IMR-90 (cell line): Measurements from ENCODE around the gene ARAP2. TPM values are rescaled to one million over a fixed set of nuclear protein-coding genes. Genes with fewer than 3 reads are reported as not detected.

ENCODE experiments used
- ATAC-seq: fragments of 200-7000 bp; cut with Tn5 transposase; 2 replicates; pipeline ENCODE4 v1.9.1; 2020; ENCODE audit warnings: low read depth, mild to moderate bottlenecking, moderate library complexity
- BruUV-seq: library from RNA; stranded (reverse); fragments of 400-500 nt; replicated peaks from 2 replicates; lab custom pipeline; 2021; lab: Mats Ljungman, UMichigan
- CTCF ChIA-PET: fragments of 300-600 bp; formaldehyde crosslinking; extraction: SDS; loops from one replicate; lab custom pipeline; 2021; ENCODE audit warnings: antibody characterized with exemption; lab: Yijun Ruan, JAX
- POLR2A ChIA-PET: fragments of 300-600 bp; sonication (Branson Sonifier 250); formaldehyde crosslinking; loops from one replicate; lab custom pipeline; 2022; ENCODE audit warnings: antibody characterized with exemption; ENCODE audit not compliant: unreplicated experiment; lab: Charles Lee
- DNase-seq: peaks from one replicate; pipeline ENCODE4 v3.0.0; 2013
- H2AFZ ChIP-seq: replicated peaks from 2 replicates; pipeline ENCODE3; 2013; ENCODE audit warnings: low read length, mild to moderate bottlenecking; ENCODE audit not compliant: poor library complexity
- H2AK5ac ChIP-seq: 2 replicates; pipeline ENCODE4 v1.6.1; 2013; ENCODE audit warnings: low read depth, low read length, inconsistent platforms
- H2AK9ac ChIP-seq: replicated peaks from 2 replicates; pipeline ENCODE3; 2013; ENCODE audit warnings: mild to moderate bottlenecking, low read depth, low read length, moderate library complexity; ENCODE audit not compliant: poor library complexity
- H2BK120ac ChIP-seq: 2 replicates; pipeline ENCODE4 v1.6.1; 2013; ENCODE audit warnings: low read depth, low read length, inconsistent platforms
- H2BK15ac ChIP-seq: 3 replicates; pipeline ENCODE4 v1.6.1; 2013; ENCODE audit warnings: low read depth, low read length, inconsistent platforms
- H2BK20ac ChIP-seq: 2 replicates; pipeline ENCODE4 v1.6.1; 2013; ENCODE audit warnings: low read depth, mild to moderate bottlenecking, inconsistent platforms, low read length, moderate library complexity
- H2BK5ac ChIP-seq: 2 replicates; pipeline ENCODE4 v1.6.1; 2013; ENCODE audit warnings: mild to moderate bottlenecking, low read depth, low read length, inconsistent platforms; ENCODE audit not compliant: poor library complexity, severe bottlenecking
- H3K14ac ChIP-seq: replicated peaks from 2 replicates; pipeline ENCODE4 v1.6.1; 2013; ENCODE audit warnings: low read depth, low read length, inconsistent platforms
- H3K18ac ChIP-seq: 2 replicates; pipeline ENCODE4 v1.6.1; 2013; ENCODE audit warnings: low read depth, low read length, control low read depth
- H3K23ac ChIP-seq: 2 replicates; pipeline ENCODE4 v1.6.1; 2013; ENCODE audit warnings: low read depth, low read length, inconsistent platforms
- H3K27ac ChIP-seq: 2 replicates; pipeline ENCODE4 v1.5.1; 2013; ENCODE audit warnings: mild to moderate bottlenecking, control low read depth, low read length; ENCODE audit not compliant: insufficient read depth
- H3K27me3 ChIP-seq: 2 replicates; pipeline ENCODE4 v1.6.1; 2013; ENCODE audit warnings: low read length; ENCODE audit not compliant: control insufficient read depth, insufficient read depth
- H3K36me3 ChIP-seq: 2 replicates; pipeline ENCODE4 v1.6.1; 2013; ENCODE audit warnings: low read length, mixed read lengths; ENCODE audit not compliant: control insufficient read depth, insufficient read depth
- H3K4ac ChIP-seq: 2 replicates; pipeline ENCODE4 v1.6.1; 2013; ENCODE audit warnings: low read depth, low read length, inconsistent platforms
- H3K4me1 ChIP-seq: 2 replicates; pipeline ENCODE4 v1.6.1; 2013; ENCODE audit warnings: low read length, mixed read lengths; ENCODE audit not compliant: control insufficient read depth, insufficient read depth
- H3K4me2 ChIP-seq: 2 replicates; pipeline ENCODE4 v1.6.1; 2013; ENCODE audit warnings: low read depth, mild to moderate bottlenecking, control low read depth, low read length, moderate library complexity
- H3K4me3 ChIP-seq: 2 replicates; pipeline ENCODE4 v1.5.1; 2013; ENCODE audit warnings: low read depth, mild to moderate bottlenecking, control low read depth, low read length, moderate library complexity; ENCODE audit not compliant: insufficient read depth
- H3K56ac ChIP-seq: 2 replicates; pipeline ENCODE4 v1.6.1; 2013; ENCODE audit warnings: low read length, inconsistent platforms; ENCODE audit not compliant: insufficient read depth; ENCODE audit errors: extremely low read depth
- H3K79me1 ChIP-seq, 2 experiments: 2 replicates each; pipeline ENCODE4 v1.6.1; 2013; ENCODE audit warnings: low read length in 2 of 2, inconsistent platforms in 1 of 2, low read depth in 1 of 2
- H3K9ac ChIP-seq: 2 replicates; pipeline ENCODE4 v1.6.1; 2013; ENCODE audit warnings: low read depth, low read length, control low read depth
- H3K9me1 ChIP-seq: 2 replicates; pipeline ENCODE4 v1.6.1; 2013; ENCODE audit warnings: low read length, inconsistent platforms; ENCODE audit not compliant: insufficient read depth
- H3K9me3 ChIP-seq: 2 replicates; pipeline ENCODE4 v1.6.1; 2013; ENCODE audit warnings: low read length; ENCODE audit not compliant: control insufficient read depth, insufficient read depth
- H4K20me1 ChIP-seq: 2 replicates; pipeline ENCODE4 v1.6.1; 2013; ENCODE audit warnings: low read length, inconsistent platforms; ENCODE audit not compliant: insufficient read depth
- H4K5ac ChIP-seq: 2 replicates; pipeline ENCODE4 v1.6.1; 2013; ENCODE audit warnings: mild to moderate bottlenecking, low read depth, low read length, control low read depth
- H4K8ac ChIP-seq, 2 experiments: 2 replicates each; pipeline ENCODE4 v1.6.1; 2013; ENCODE audit warnings: low read depth in 2 of 2, low read length in 2 of 2, control low read depth in 1 of 2, inconsistent platforms in 1 of 2
- H4K91ac ChIP-seq: 2 replicates; pipeline ENCODE4 v1.6.1; 2013; ENCODE audit warnings: low read depth, low read length, inconsistent platforms; ENCODE audit not compliant: insufficient read depth
- FOS ChIP-seq: fragments of 150-350 bp; IDR thresholded peaks from 2 replicates; pipeline ENCODE4 v1.6.1; 2016; ENCODE audit warnings: low read depth, low read length
- MAFK ChIP-seq: IDR thresholded peaks from 2 replicates; pipeline ENCODE4 v1.6.1; 2012; ENCODE audit warnings: low read depth, low read length, improper control_type of control experiment
- NFE2L2 ChIP-seq: fragments of 150-350 bp; IDR thresholded peaks from 2 replicates; pipeline ENCODE4 v1.6.1; 2016; ENCODE audit warnings: low read depth, mild to moderate bottlenecking, low read length
- RCOR1 ChIP-seq: IDR thresholded peaks from 2 replicates; pipeline ENCODE4 v1.6.1; 2012; ENCODE audit warnings: mild to moderate bottlenecking, low read length, improper control_type of control experiment; ENCODE audit not compliant: insufficient replicate concordance
- RFX5 ChIP-seq: IDR thresholded peaks from 2 replicates; pipeline ENCODE4 v1.8.0; 2012; ENCODE audit warnings: low read depth, mild to moderate bottlenecking, low read length, moderate library complexity
- SMC3 ChIP-seq: fragments of 150-350 bp; IDR thresholded peaks from 2 replicates; pipeline ENCODE4 v1.6.1; 2016; ENCODE audit warnings: low read depth, mild to moderate bottlenecking, antibody characterized with exemption, low read length, moderate library complexity
- WGBS, 2 experiments: methylation state at CpG; one replicate each; pipeline versions ENCODE4 v1.1.5 to v1.1.7; 2013; ENCODE audit warnings: missing lambda C conversion rate in 2 of 2; ENCODE audit not compliant: insufficient read length in 1 of 2; ENCODE audit errors: extremely low coverage in 2 of 2; 5-methylcytosine and 5-hydroxymethylcytosine counted together
- dilution Hi-C: fragments of 300-500 bp; cut with HindIII; formaldehyde crosslinking; loops from one replicate; pipeline ENCODE4 v1.14.3; 2018; ENCODE audit warnings: low sequenced_read_pairs; ENCODE audit not compliant: unreplicated experiment
- in situ Hi-C: fragments of 300-500 bp; cut with MboI; formaldehyde crosslinking; loops from 3 replicates; pipeline ENCODE4 v1.14.3; 2019; ENCODE audit warnings: low sequenced_read_pairs, inconsistent platforms, mixed read lengths
- intact Hi-C: fragments of 100-400 bp; cut with micrococcal nuclease; formaldehyde crosslinking; loops from 2 replicates; pipeline ENCODE4 v1.10.0; 2022
- polyA plus RNA-seq, 3 experiments: library from polyadenylated mRNA; depleted of rRNA; stranded (reverse); fragments of >200 nt; gene quantifications; 2 replicates each; pipeline ENCODE4 v1.2.3, GENCODE V29; 2012; ENCODE audit warnings: low replicate concordance in 1 of 3
- total RNA-seq: library from RNA; depleted of rRNA; stranded (reverse); fragments of >200 nt; gene quantifications from 2 replicates; pipeline ENCODE4 v1.2.3, GENCODE V29; 2012
- TF ChIP-seq, protein P1 (sequence below): conservative IDR thresholded peaks from 2 replicates; pipeline ENCODE4 v1.5.1; 2012; ENCODE audit warnings: mild to moderate bottlenecking, low read depth, low read length, improper control_type of control experiment

Gene ARAP2
- total and polyA plus RNA-seq, 2 of the 4 experiments (the other 2 are of a cell fraction) = 0.32 to 1.8 TPM

DNA sequence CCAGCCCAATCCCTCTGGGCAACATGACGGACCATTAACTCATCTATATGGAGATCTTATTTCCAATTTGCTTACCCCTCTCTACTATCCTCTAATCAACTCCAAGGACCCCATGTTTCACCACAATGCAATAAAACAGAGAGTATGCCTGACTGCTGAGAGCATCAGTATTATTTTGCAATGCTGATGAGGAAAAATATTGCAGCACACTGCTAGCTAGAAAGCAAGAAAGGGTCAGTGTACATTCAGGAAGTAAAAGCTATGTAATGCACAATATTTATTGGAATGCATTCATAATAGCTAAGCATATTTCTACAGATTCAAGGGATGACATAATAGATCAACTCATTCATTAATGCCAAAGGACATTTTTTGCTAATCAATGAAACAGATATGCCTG lies 33.2 kb downstream of the ARAP2 start:
- DNase-seq (no peak), ATAC-seq (no peak)
- no peak overlapping the region for H4K5ac ChIP-seq
- H3K9me3 ChIP-seq = no peaks in the 10 kb centered on the region
- ChIA-PET CTCF (no interaction called here), POLR2A (no interaction called here)
- no peak overlapping the region for H3K4me3 ChIP-seq
- H3K18ac ChIP-seq = no peak overlapping the region
- no peak overlapping the region for H3K56ac ChIP-seq
- WGBS, 2 experiments = no CpG with 5 or more reads among the region's 1 CpG
- no peak overlapping the region for H2AFZ ChIP-seq
- TF ChIP-seq NFE2L2 = no peak
- TF ChIP-seq RCOR1 = no peak
- no peak for TF ChIP-seq SMC3
- TF ChIP-seq FOS = no peak
- TF ChIP-seq RFX5 = no peak
- TF ChIP-seq, protein P1, sequence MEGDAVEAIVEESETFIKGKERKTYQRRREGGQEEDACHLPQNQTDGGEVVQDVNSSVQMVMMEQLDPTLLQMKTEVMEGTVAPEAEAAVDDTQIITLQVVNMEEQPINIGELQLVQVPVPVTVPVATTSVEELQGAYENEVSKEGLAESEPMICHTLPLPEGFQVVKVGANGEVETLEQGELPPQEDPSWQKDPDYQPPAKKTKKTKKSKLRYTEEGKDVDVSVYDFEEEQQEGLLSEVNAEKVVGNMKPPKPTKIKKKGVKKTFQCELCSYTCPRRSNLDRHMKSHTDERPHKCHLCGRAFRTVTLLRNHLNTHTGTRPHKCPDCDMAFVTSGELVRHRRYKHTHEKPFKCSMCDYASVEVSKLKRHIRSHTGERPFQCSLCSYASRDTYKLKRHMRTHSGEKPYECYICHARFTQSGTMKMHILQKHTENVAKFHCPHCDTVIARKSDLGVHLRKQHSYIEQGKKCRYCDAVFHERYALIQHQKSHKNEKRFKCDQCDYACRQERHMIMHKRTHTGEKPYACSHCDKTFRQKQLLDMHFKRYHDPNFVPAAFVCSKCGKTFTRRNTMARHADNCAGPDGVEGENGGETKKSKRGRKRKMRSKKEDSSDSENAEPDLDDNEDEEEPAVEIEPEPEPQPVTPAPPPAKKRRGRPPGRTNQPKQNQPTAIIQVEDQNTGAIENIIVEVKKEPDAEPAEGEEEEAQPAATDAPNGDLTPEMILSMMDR = no peak
- TF ChIP-seq MAFK = no peak
- H3K4me2 ChIP-seq = no peak overlapping the region
- no peaks in the 10 kb centered on the region for H3K9me1 ChIP-seq
- H2AK5ac ChIP-seq = no peak overlapping the region
- in situ Hi-C loops = no loop called here
- H3K23ac ChIP-seq = no peak overlapping the region
- no peak overlapping the region for H4K91ac ChIP-seq
- dilution Hi-C loops = no loop called here
- intact Hi-C loops = no loop called here
- H2AK9ac ChIP-seq = no peak overlapping the region
- no peaks in the 10 kb centered on the region for H3K27me3 ChIP-seq
- H3K36me3 ChIP-seq = no peaks in the 10 kb centered on the region
- H3K9ac ChIP-seq = no peak overlapping the region
- no peaks in the 10 kb centered on the region for H4K20me1 ChIP-seq
- no peaks in the 10 kb centered on the region for H3K4me1 ChIP-seq
- no peak overlapping the region for H3K27ac ChIP-seq
- no peak overlapping the region for H3K4ac ChIP-seq
- H2BK120ac ChIP-seq = no peak overlapping the region
- H2BK20ac ChIP-seq = no peak overlapping the region
- no peak overlapping the region for H3K14ac ChIP-seq
- H2BK15ac ChIP-seq = no peak overlapping the region
- H3K79me1 ChIP-seq = no peaks in the 10 kb centered on the region
- no peak overlapping the region for H4K8ac ChIP-seq
- BruUV-seq = no TSS peak
- H2BK5ac ChIP-seq = no peak overlapping the region
